Measurements from ENCODE around the gene TMEM150A. TPM values are rescaled to one million over a fixed set of nuclear protein-coding genes. Genes with fewer than 3 reads are reported as not detected.
A peak's percentile ranks its signal among the peaks of the same experiment; 100 is the strongest.

Gene TMEM150A
- total and polyA plus RNA-seq, 2 of the 13 experiments (the other 11 are each of a cell fraction or from before 2014, with no cell fraction given): 30.1 to 70.4 TPM

DNA sequence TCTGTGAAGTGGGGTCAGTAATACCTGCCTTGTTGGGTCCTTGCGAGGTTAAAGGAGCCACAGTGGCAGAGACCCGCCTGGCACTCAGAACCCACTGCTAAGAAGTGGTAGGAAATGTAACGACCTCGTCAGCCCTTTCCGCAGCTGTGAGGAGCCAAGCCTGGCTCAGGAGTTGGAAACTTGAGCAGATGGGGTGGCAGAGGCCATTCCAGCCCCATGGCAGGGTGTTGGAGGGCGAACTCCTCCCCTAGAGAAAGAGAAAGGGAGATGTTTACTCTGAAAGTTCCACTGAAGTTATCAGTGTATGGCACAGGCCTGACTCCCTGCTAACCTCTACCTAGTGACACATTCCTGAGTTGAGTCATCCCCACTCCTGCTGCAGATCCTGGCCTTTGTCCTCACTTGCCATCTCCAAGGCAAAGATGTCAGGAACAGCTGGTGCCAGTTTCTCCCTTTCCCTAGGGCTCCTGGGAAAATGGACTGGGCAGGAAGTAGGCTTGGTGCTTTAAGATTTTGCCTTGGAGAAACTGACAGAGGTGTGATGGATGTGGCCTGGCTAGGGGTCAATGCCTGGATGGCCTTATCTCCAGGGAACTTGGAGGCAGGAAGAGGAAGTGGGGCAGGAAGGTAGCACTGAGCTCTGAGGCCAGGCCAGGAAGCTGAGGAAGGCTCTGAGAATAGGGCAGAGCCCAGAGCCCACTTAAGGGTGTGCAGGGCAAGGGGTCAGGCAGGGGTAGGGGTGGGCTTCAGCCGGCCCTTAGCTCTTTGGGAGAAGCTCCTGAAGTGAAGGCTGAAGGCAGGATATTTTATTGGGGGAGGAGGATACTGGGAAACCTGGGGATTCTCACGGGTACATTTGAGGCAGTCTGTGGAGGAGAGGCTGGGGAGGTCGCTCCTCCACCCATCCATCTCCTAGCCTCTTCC, 17.4 kb downstream of the TMEM150A start (continued):
- TF ChIP-seq, protein P1, sequence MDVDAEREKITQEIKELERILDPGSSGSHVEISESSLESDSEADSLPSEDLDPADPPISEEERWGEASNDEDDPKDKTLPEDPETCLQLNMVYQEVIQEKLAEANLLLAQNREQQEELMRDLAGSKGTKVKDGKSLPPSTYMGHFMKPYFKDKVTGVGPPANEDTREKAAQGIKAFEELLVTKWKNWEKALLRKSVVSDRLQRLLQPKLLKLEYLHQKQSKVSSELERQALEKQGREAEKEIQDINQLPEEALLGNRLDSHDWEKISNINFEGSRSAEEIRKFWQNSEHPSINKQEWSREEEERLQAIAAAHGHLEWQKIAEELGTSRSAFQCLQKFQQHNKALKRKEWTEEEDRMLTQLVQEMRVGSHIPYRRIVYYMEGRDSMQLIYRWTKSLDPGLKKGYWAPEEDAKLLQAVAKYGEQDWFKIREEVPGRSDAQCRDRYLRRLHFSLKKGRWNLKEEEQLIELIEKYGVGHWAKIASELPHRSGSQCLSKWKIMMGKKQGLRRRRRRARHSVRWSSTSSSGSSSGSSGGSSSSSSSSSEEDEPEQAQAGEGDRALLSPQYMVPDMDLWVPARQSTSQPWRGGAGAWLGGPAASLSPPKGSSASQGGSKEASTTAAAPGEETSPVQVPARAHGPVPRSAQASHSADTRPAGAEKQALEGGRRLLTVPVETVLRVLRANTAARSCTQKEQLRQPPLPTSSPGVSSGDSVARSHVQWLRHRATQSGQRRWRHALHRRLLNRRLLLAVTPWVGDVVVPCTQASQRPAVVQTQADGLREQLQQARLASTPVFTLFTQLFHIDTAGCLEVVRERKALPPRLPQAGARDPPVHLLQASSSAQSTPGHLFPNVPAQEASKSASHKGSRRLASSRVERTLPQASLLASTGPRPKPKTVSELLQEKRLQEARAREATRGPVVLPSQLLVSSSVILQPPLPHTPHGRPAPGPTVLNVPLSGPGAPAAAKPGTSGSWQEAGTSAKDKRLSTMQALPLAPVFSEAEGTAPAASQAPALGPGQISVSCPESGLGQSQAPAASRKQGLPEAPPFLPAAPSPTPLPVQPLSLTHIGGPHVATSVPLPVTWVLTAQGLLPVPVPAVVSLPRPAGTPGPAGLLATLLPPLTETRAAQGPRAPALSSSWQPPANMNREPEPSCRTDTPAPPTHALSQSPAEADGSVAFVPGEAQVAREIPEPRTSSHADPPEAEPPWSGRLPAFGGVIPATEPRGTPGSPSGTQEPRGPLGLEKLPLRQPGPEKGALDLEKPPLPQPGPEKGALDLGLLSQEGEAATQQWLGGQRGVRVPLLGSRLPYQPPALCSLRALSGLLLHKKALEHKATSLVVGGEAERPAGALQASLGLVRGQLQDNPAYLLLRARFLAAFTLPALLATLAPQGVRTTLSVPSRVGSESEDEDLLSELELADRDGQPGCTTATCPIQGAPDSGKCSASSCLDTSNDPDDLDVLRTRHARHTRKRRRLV (CRISPR knock-in tag; IDR thresholded peaks at IDR 0.05): no peak; the same call in 1 of the 2 replicates
- TF ChIP-seq YEATS4 (CRISPR knock-in tag; IDR thresholded peaks at IDR 0.05; ENCODE audit: borderline replicate concordance): no peak
- TF ChIP-seq, protein P2, sequence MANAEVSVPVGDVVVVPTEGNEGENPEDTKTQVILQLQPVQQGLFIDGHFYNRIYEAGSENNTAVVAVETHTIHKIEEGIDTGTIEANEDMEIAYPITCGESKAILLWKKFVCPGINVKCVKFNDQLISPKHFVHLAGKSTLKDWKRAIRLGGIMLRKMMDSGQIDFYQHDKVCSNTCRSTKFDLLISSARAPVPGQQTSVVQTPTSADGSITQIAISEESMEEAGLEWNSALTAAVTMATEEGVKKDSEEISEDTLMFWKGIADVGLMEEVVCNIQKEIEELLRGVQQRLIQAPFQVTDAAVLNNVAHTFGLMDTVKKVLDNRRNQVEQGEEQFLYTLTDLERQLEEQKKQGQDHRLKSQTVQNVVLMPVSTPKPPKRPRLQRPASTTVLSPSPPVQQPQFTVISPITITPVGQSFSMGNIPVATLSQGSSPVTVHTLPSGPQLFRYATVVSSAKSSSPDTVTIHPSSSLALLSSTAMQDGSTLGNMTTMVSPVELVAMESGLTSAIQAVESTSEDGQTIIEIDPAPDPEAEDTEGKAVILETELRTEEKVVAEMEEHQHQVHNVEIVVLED (CRISPR knock-in tag; IDR thresholded peaks at IDR 0.05; ENCODE audit: borderline replicate concordance): peak; percentile 20; the same call in 1 of the 2 replicates
- no peak; the same call in 1 of the 2 replicates for TF ChIP-seq NFKB2 (CRISPR knock-in tag; IDR thresholded peaks at IDR 0.05; ENCODE audit: borderline replicate concordance)
- TF ChIP-seq ZNF709 (CRISPR knock-in tag; IDR thresholded peaks at IDR 0.05): peak; percentile 78; the same call in 1 of the 2 replicates
- no peak; the same call in 1 of the 2 replicates for TF ChIP-seq RAD51 (IDR thresholded peaks at IDR 0.05; ENCODE audit: borderline replicate concordance)
- TF ChIP-seq, protein P3, sequence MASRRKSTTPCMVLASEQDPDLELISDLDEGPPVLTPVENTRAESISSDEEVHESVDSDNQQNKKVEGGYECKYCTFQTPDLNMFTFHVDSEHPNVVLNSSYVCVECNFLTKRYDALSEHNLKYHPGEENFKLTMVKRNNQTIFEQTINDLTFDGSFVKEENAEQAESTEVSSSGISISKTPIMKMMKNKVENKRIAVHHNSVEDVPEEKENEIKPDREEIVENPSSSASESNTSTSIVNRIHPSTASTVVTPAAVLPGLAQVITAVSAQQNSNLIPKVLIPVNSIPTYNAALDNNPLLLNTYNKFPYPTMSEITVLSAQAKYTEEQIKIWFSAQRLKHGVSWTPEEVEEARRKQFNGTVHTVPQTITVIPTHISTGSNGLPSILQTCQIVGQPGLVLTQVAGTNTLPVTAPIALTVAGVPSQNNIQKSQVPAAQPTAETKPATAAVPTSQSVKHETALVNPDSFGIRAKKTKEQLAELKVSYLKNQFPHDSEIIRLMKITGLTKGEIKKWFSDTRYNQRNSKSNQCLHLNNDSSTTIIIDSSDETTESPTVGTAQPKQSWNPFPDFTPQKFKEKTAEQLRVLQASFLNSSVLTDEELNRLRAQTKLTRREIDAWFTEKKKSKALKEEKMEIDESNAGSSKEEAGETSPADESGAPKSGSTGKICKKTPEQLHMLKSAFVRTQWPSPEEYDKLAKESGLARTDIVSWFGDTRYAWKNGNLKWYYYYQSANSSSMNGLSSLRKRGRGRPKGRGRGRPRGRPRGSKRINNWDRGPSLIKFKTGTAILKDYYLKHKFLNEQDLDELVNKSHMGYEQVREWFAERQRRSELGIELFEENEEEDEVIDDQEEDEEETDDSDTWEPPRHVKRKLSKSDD (CRISPR knock-in tag; IDR thresholded peaks at IDR 0.05; ENCODE audit: low read depth): no peak
- peak; percentile 72; the same call in 1 of the 2 replicates for TF ChIP-seq ZNF337 (CRISPR knock-in tag; IDR thresholded peaks at IDR 0.05; ENCODE audit: borderline replicate concordance, low read depth)
- TF ChIP-seq ZNF550 (CRISPR knock-in tag; IDR thresholded peaks at IDR 0.05; ENCODE audit: borderline replicate concordance): no peak
- TF ChIP-seq, protein P4, sequence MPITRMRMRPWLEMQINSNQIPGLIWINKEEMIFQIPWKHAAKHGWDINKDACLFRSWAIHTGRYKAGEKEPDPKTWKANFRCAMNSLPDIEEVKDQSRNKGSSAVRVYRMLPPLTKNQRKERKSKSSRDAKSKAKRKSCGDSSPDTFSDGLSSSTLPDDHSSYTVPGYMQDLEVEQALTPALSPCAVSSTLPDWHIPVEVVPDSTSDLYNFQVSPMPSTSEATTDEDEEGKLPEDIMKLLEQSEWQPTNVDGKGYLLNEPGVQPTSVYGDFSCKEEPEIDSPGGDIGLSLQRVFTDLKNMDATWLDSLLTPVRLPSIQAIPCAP (CRISPR knock-in tag; IDR thresholded peaks at IDR 0.05; ENCODE audit: low read depth): 0 out of 2 replicates have a peak, but pooled peaks have one; percentile 88
- TF ChIP-seq, protein P5, sequence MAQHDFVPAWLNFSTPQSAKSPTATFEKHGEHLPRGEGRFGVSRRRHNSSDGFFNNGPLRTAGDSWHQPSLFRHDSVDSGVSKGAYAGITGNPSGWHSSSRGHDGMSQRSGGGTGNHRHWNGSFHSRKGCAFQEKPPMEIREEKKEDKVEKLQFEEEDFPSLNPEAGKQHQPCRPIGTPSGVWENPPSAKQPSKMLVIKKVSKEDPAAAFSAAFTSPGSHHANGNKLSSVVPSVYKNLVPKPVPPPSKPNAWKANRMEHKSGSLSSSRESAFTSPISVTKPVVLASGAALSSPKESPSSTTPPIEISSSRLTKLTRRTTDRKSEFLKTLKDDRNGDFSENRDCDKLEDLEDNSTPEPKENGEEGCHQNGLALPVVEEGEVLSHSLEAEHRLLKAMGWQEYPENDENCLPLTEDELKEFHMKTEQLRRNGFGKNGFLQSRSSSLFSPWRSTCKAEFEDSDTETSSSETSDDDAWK (CRISPR knock-in tag; IDR thresholded peaks at IDR 0.05): no peak
- no peak for TF ChIP-seq CENPT (CRISPR knock-in tag; IDR thresholded peaks at IDR 0.05; ENCODE audit: low read depth)
- TF ChIP-seq ZKSCAN5 (CRISPR knock-in tag; IDR thresholded peaks at IDR 0.05): no peak
- peak; percentile 64 for TF ChIP-seq ZNF543 (CRISPR knock-in tag; IDR thresholded peaks at IDR 0.05)
- TF ChIP-seq TEAD2 (CRISPR knock-in tag; IDR thresholded peaks at IDR 0.05): no peak
